ENCODE measurements around the gene TFG. TPM values are rescaled to one million over a fixed set of nuclear protein-coding genes. Genes with fewer than 3 reads are reported as not detected.

The TFG gene
- total and polyA plus RNA-seq, 10 of the 15 experiments (the other 5 are each of a cell fraction or from before 2014, with no cell fraction given): 29.3 to 126 (median 57.6) TPM

DNA sequence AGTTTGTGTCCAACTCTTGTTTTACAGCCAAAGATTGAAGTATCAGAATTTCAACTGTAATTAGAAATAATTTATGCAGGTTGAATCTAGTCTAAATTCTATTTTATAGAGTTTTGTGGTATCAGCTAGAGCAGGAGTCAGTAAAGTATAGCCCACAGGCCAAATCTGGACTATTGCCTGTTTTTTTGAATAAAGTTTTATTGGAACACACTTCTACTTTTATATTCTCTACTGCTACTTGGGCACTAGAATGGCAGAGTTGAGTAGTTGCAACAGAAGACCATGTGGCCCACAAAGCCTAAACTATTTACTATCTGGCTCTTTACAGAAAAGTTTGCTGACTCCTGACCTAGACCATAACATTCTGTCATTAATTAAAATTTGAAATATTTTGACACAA lies 36.3 kb downstream of the TFG start:
- Histone ChIP-seq H3K27ac (ENCODE audit: control insufficient read depth, insufficient read depth) (no peak overlapping the region), H3K36me3 (ENCODE audit: control insufficient read depth in 2 of 2, insufficient read depth in 2 of 2, low read length in 1 of 2) (peaks cover 5 to 37% of the 10 kb centered on the region in 2 experiments), H3K79me2 (ENCODE audit: control insufficient read depth, insufficient read depth, low read length) (no peaks in the 10 kb centered on the region), H4K20me1 (ENCODE audit: control insufficient read depth, insufficient read depth) (no peaks in the 10 kb centered on the region), H3K9ac (ENCODE audit: control insufficient read depth, insufficient read depth, low read length) (no peak overlapping the region), H3K4me1 (ENCODE audit: control insufficient read depth, insufficient read depth, low read length) (no peaks in the 10 kb centered on the region), H2AFZ (ENCODE audit: control insufficient read depth, low read depth, low read length) (no peak overlapping the region), H3K27me3 (replicated peaks in 1 of 2; ENCODE audit: control insufficient read depth in 2 of 2, insufficient read depth in 2 of 2, low read length in 1 of 2) (no peaks in the 10 kb centered on the region), H3K4me3 (no peak overlapping the region), H3K9me3 (replicated peaks; ENCODE audit: control insufficient read depth, insufficient read depth, low read length) (no peaks in the 10 kb centered on the region), H3K4me2 (ENCODE audit: control insufficient read depth, insufficient read depth) (no peak overlapping the region)
- TF ChIP-seq ETV6 (conservative IDR thresholded peaks at IDR 0.05 in 1 of 2, IDR thresholded peaks at IDR 0.05 in 1 of 2; ENCODE audit: borderline replicate concordance in 1 of 2, low read depth in 1 of 2): no peak
- TF ChIP-seq NFYA (IDR thresholded peaks at IDR 0.05; ENCODE audit: borderline replicate concordance, low read depth, low read length): no peak
- no peak for TF ChIP-seq IRF5 (IDR thresholded peaks at IDR 0.05; ENCODE audit: borderline replicate concordance)
- TF ChIP-seq, protein P1, sequence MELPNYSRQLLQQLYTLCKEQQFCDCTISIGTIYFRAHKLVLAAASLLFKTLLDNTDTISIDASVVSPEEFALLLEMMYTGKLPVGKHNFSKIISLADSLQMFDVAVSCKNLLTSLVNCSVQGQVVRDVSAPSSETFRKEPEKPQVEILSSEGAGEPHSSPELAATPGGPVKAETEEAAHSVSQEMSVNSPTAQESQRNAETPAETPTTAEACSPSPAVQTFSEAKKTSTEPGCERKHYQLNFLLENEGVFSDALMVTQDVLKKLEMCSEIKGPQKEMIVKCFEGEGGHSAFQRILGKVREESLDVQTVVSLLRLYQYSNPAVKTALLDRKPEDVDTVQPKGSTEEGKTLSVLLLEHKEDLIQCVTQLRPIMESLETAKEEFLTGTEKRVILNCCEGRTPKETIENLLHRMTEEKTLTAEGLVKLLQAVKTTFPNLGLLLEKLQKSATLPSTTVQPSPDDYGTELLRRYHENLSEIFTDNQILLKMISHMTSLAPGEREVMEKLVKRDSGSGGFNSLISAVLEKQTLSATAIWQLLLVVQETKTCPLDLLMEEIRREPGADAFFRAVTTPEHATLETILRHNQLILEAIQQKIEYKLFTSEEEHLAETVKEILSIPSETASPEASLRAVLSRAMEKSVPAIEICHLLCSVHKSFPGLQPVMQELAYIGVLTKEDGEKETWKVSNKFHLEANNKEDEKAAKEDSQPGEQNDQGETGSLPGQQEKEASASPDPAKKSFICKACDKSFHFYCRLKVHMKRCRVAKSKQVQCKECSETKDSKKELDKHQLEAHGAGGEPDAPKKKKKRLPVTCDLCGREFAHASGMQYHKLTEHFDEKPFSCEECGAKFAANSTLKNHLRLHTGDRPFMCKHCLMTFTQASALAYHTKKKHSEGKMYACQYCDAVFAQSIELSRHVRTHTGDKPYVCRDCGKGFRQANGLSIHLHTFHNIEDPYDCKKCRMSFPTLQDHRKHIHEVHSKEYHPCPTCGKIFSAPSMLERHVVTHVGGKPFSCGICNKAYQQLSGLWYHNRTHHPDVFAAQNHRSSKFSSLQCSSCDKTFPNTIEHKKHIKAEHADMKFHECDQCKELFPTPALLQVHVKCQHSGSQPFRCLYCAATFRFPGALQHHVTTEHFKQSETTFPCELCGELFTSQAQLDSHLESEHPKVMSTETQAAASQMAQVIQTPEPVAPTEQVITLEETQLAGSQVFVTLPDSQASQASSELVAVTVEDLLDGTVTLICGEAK (IDR thresholded peaks at IDR 0.05; ENCODE audit: borderline replicate concordance): peak; percentile 70
- ATAC-seq: no peak
- intact Hi-C loops (cut with micrococcal nuclease; ENCODE audit: unreplicated experiment): no loop called here
- in situ Hi-C loops (cut with MboI): no loop called here
- no peak for DNase-seq (ENCODE audit: low read depth, low spot score)
- ChIA-PET RAD21 (ENCODE audit: unreplicated experiment) (no interaction called here), POLR2A (no interaction called here), CTCF (interaction anchor here (1.0 to 1.4 kb wide), 2 partner anchors 10 to 428 kb away, joined by 3 to 4 read pairs; no protein-coding TSS in a partner anchor), SMC1A (ENCODE audit: uncharacterized antibody, unreplicated experiment) (interaction anchor here (0.9 to 1.3 kb wide), 2 partner anchors 18 to 283 kb away, joined by 3 to 5 read pairs; no protein-coding TSS in a partner anchor)
- no peak for FAIRE-seq
- BruUV-seq (replicated peaks): no TSS peak
